PFSK-1 (cell line): Measurements from ENCODE around the gene NCAM1.

Source experiments
- POLR2AphosphoS5 ChIP-seq: IDR thresholded peaks from 2 replicates; pipeline ENCODE4 v1.6.1; 2012; ENCODE audit warnings: low read depth, mild to moderate bottlenecking, control low read depth, low read length, moderate library complexity
- SIN3A ChIP-seq: IDR thresholded peaks from 2 replicates; pipeline ENCODE4 v1.6.1; 2012; ENCODE audit warnings: mild to moderate bottlenecking, low read length, moderate library complexity, borderline replicate concordance; ENCODE audit not compliant: insufficient read depth
- TF ChIP-seq, protein P1 (sequence below), 2 experiments: IDR thresholded peaks; 2 replicates each; pipeline versions ENCODE4 v1.6.1 to v1.8.0; 2011 to 2012; ENCODE audit warnings: low read depth in 2 of 2, low read length in 2 of 2, control low read depth in 1 of 2, inconsistent platforms in 1 of 2, mild to moderate bottlenecking in 1 of 2, moderate library complexity in 1 of 2; ENCODE audit not compliant: insufficient read depth in 1 of 2

DNA sequence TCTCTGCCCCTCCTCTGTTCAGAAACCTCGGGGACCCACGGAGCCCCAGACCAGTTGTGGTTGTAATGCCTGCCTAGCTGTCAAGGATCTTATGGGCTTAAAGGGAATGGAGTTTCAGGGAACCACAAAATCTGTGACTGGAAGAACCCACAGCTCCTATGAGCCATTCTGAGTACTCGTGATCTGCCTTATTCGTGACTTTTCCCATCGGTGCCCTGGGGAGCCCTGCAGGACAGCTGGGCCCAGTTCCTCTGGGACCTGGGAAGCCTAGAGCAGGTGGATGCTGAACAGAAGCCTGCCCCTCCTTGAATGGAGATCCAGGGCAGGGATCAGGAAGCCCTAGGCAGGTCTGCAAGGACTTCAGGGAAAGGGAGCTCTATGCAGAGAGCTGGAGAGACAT, 311.1 kb downstream of the NCAM1 start:
- TF ChIP-seq POLR2AphosphoS5 = no peak
- TF ChIP-seq, protein P1, sequence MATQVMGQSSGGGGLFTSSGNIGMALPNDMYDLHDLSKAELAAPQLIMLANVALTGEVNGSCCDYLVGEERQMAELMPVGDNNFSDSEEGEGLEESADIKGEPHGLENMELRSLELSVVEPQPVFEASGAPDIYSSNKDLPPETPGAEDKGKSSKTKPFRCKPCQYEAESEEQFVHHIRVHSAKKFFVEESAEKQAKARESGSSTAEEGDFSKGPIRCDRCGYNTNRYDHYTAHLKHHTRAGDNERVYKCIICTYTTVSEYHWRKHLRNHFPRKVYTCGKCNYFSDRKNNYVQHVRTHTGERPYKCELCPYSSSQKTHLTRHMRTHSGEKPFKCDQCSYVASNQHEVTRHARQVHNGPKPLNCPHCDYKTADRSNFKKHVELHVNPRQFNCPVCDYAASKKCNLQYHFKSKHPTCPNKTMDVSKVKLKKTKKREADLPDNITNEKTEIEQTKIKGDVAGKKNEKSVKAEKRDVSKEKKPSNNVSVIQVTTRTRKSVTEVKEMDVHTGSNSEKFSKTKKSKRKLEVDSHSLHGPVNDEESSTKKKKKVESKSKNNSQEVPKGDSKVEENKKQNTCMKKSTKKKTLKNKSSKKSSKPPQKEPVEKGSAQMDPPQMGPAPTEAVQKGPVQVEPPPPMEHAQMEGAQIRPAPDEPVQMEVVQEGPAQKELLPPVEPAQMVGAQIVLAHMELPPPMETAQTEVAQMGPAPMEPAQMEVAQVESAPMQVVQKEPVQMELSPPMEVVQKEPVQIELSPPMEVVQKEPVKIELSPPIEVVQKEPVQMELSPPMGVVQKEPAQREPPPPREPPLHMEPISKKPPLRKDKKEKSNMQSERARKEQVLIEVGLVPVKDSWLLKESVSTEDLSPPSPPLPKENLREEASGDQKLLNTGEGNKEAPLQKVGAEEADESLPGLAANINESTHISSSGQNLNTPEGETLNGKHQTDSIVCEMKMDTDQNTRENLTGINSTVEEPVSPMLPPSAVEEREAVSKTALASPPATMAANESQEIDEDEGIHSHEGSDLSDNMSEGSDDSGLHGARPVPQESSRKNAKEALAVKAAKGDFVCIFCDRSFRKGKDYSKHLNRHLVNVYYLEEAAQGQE (IDR thresholded peaks at IDR 0.05; ENCODE audit: insufficient read depth in 1 of 2, low read depth in 2 of 2, low read length in 2 of 2) = no peak
- TF ChIP-seq SIN3A = no peak
